Erythroblast (primary cell): ENCODE data around the gene ZMIZ1.

Source experiments
- GATA1 ChIP-seq: IDR thresholded peaks from 2 replicates; pipeline ENCODE4 v1.6.1; 2011; ENCODE audit warnings: low read depth, mild to moderate bottlenecking, control low read depth, low read length, moderate library complexity
- POLR2A ChIP-seq: IDR thresholded peaks from 2 replicates; pipeline ENCODE4 v1.6.1; 2011; ENCODE audit warnings: mild to moderate bottlenecking, low read length

DNA sequence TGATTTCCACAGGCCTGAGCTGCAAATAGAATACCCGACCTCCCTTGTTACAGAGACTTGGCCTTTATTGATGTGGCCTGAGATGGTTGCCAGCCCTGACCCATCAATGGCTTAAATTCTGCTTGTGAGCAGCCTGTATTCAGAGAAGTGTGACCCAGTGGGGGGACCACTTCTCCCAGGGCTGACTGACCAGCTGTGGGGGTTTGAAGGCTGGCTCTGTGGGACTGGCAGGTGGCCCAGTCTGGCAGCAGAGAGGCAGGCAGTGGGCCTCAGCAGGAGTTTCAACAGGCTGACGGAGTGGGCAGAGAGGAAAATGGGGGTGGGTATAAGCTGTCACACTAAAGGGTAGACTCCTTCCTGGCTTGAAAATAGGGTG is 266.3 kb downstream of the ZMIZ1 start:
- TF ChIP-seq POLR2A (no peak), GATA1 (no peak)
